MCF 10A (cell line): Measurements from ENCODE around the gene C21orf58. TPM values are rescaled to one million over a fixed set of nuclear protein-coding genes. Genes with fewer than 3 reads are reported as not detected.

Experiments used
- BruUV-seq: library from RNA; stranded (reverse); fragments of 400-500 nt; replicated peaks from 2 replicates; lab custom pipeline; 2021; lab: Mats Ljungman, UMichigan
- CTCF ChIA-PET: fragments of 300-600 bp; sonication (Branson Sonifier 250); formaldehyde crosslinking; extraction: SDS; loops from one replicate; lab custom pipeline; 2021; ENCODE audit warnings: antibody characterized with exemption, inconsistent platforms; lab: Yijun Ruan, JAX
- POLR2A ChIA-PET: fragments of 300-600, 350-650 bp; sonication (Branson Sonifier 250); formaldehyde crosslinking; extraction: SDS; loops from one replicate; lab custom pipeline; 2020; ENCODE audit warnings: antibody characterized with exemption, inconsistent platforms; lab: Yijun Ruan, JAX
- DNase-seq: peaks from one replicate; pipeline ENCODE4 v3.0.0-alpha.2; 2018; ENCODE audit not compliant: unreplicated experiment
- H3K27ac Mint-ChIP-seq: one replicate; pipeline ENCODE4 v1.8.0; 2022; ENCODE audit warnings: mild to moderate bottlenecking, low read depth, mixed read lengths; ENCODE audit not compliant: unreplicated experiment
- H3K27me3 Mint-ChIP-seq: one replicate; pipeline ENCODE4 v1.8.0; 2022; ENCODE audit warnings: mixed read lengths; ENCODE audit not compliant: insufficient read depth, unreplicated experiment
- H3K36me3 Mint-ChIP-seq: one replicate; pipeline ENCODE4 v1.8.0; 2022; ENCODE audit warnings: mild to moderate bottlenecking, moderate library complexity, mixed read lengths; ENCODE audit not compliant: insufficient read depth, unreplicated experiment
- H3K4me1 Mint-ChIP-seq: one replicate; pipeline ENCODE4 v1.8.0; 2022; ENCODE audit warnings: mixed read lengths; ENCODE audit not compliant: insufficient read depth, unreplicated experiment
- H3K4me3 Mint-ChIP-seq: one replicate; pipeline ENCODE4 v1.8.0; 2022; ENCODE audit warnings: mild to moderate bottlenecking, moderate library complexity, mixed read lengths; ENCODE audit not compliant: unreplicated experiment
- H3K9me3 Mint-ChIP-seq: one replicate; pipeline ENCODE4 v1.8.0; 2022; ENCODE audit warnings: mixed read lengths; ENCODE audit not compliant: unreplicated experiment
- intact Hi-C: fragments of 100-400 bp; cut with micrococcal nuclease; formaldehyde crosslinking; loops from 2 replicates; pipeline ENCODE4 v1.14.1; 2022
- total RNA-seq: library from RNA; stranded (reverse); gene quantifications from 2 replicates; pipeline ENCODE4 v1.2.3, GENCODE V29; 2022
- TF ChIP-seq, protein P1 (sequence below): fragments of 200-600 bp; IDR thresholded peaks from one replicate; pipeline ENCODE4 v1.8.0; 2022; ENCODE audit warnings: antibody characterized with exemption, mild to moderate bottlenecking; ENCODE audit not compliant: unreplicated experiment

The C21orf58 gene
- total RNA-seq, 1 experiment from 2014 or later = 7.8 TPM

DNA sequence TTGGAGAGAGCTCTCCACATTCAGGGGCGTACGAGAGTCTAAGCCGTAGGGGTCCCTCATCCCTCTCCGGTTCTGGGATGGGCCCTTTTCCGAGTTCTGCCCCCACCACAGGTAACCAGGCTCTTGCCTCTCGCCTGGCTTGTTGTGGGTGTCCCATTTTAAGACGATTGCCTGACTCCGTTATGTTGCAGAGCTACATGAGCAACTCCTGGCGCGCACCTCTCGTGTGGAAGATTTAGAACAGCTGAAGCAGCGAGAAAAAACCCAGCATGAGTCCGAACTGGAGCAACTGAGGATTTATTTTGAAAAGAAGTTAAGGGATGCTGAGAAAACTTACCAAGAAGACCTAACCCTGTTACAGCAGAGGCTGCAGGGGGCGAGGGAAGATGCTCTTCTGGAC is 29.2 kb upstream of the C21orf58 start:
- DNase-seq = no peak
- intact Hi-C loops = no loop called here
- ChIA-PET POLR2A (no interaction called here), CTCF (interaction anchor here (0.7 kb wide), 1 partner anchor 22 kb away, joined by 3 read pairs; no protein-coding TSS in a partner anchor)
- H3K4me1 Mint-ChIP-seq = no peaks in the 10 kb centered on the region
- TF ChIP-seq, protein P1, sequence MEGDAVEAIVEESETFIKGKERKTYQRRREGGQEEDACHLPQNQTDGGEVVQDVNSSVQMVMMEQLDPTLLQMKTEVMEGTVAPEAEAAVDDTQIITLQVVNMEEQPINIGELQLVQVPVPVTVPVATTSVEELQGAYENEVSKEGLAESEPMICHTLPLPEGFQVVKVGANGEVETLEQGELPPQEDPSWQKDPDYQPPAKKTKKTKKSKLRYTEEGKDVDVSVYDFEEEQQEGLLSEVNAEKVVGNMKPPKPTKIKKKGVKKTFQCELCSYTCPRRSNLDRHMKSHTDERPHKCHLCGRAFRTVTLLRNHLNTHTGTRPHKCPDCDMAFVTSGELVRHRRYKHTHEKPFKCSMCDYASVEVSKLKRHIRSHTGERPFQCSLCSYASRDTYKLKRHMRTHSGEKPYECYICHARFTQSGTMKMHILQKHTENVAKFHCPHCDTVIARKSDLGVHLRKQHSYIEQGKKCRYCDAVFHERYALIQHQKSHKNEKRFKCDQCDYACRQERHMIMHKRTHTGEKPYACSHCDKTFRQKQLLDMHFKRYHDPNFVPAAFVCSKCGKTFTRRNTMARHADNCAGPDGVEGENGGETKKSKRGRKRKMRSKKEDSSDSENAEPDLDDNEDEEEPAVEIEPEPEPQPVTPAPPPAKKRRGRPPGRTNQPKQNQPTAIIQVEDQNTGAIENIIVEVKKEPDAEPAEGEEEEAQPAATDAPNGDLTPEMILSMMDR = no peak
- H3K27me3 Mint-ChIP-seq = no peaks in the 10 kb centered on the region
- H3K36me3 Mint-ChIP-seq = peaks cover 76% of the 10 kb centered on the region
- no TSS peak for BruUV-seq
- H3K9me3 Mint-ChIP-seq = no peaks in the 10 kb centered on the region
- H3K4me3 Mint-ChIP-seq = no peak overlapping the region
- no peak overlapping the region for H3K27ac Mint-ChIP-seq

DNA sequence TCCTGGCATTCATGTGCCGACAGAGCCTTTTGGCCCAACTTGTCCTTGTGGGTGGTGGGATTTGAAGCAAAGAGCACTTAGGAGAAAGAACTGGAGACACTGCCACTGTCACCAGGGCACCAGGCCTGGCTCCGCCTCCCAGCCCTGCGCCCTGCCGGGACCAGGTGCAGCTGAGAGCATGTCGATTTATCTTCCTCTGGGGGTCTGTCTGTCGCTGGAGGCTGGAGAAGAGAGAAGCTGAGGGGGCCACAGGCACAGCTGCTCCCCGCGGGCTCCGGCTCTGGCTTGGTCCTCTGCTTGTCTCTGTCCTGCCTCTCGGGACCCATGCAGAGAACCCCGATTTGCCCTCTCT is 28.5 kb upstream of the C21orf58 start:
- ChIA-PET CTCF (no interaction called here), POLR2A (no interaction called here)
- no peak for DNase-seq
- Mint-ChIP-seq H3K9me3 (no peaks in the 10 kb centered on the region), H3K27ac (no peak overlapping the region), H3K4me1 (no peaks in the 10 kb centered on the region), H3K27me3 (no peaks in the 10 kb centered on the region), H3K4me3 (no peak overlapping the region), H3K36me3 (peaks cover 68% of the 10 kb centered on the region)
- BruUV-seq = no TSS peak
- intact Hi-C loops = no loop called here
- TF ChIP-seq, protein P1 = no peak

DNA sequence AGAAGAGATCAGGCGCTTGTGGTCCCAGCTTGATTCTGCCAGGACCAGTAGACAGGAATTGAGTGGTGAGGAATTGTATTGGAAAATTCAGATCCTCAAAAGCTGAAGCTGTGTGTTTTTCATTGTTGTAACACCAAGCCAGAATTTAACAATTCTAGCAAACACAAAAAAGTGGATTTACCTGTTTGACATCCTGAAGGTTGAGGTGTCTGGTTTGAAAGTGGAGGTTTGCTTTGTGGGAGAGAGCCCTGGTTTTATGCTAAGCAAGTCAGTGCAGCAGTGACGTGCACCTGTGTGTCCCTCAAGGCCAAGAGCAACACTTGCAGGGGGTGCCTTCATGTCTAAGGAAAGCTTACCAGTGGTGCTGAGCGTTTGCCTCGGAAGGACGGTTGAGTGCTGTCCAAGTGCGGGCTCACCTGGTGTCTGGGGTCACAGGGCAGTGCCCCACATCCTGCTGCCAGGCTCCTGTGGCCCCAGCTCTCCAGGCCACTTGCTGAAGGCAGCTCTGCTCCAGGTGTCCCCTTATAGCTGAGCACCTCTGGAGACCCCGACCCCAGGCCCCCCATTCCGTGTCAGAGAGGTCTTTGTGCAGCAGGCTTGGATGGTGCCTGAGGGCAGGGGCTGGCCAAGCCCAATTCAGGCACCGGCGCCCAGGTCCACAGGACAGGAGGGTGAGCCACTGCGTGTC is 27.9 kb upstream of the C21orf58 start:
- TF ChIP-seq, protein P1 = no peak
- no peaks in the 10 kb centered on the region for H3K9me3 Mint-ChIP-seq
- intact Hi-C loops = no loop called here
- no peak overlapping the region for H3K27ac Mint-ChIP-seq
- ChIA-PET POLR2A (interaction anchor here (0.6 kb wide), 1 partner anchor 124 kb away, joined by 3 read pairs; no protein-coding TSS in a partner anchor), CTCF (interaction anchor here (0.6 kb wide), 1 partner anchor 20 kb away, joined by 3 read pairs; no protein-coding TSS in a partner anchor)
- H3K4me3 Mint-ChIP-seq = no peak overlapping the region
- no peak for DNase-seq
- no peaks in the 10 kb centered on the region for H3K4me1 Mint-ChIP-seq
- no peaks in the 10 kb centered on the region for H3K27me3 Mint-ChIP-seq
- no TSS peak for BruUV-seq
- H3K36me3 Mint-ChIP-seq = peaks cover 68% of the 10 kb centered on the region

DNA sequence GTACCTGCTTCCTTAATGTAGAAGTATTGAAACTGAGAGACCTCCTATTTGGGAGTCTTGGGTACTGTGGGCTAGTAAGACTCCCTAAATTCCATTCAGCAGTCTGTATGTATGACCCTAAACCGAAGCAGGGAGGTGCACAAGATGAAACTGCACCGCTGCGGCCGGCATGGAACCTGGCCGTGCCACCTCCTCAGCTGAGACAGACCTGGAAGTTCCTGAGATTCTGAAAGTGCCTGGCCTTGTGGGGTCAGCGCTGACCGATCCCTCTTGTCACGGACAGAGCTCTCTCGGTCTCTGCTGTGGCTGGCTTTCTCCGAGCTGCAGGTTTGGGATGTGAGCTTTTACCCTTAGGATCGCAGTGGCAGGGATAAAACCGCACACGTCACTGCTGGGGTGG is 27.3 kb upstream of the C21orf58 start:
- DNase-seq = no peak
- Mint-ChIP-seq H3K9me3 (no peaks in the 10 kb centered on the region), H3K27me3 (no peaks in the 10 kb centered on the region), H3K4me3 (no peak overlapping the region), H3K4me1 (no peaks in the 10 kb centered on the region), H3K27ac (no peak overlapping the region), H3K36me3 (peaks cover 71% of the 10 kb centered on the region)
- TF ChIP-seq, protein P1 = no peak
- no TSS peak for BruUV-seq
- POLR2A ChIA-PET = interaction anchor here (0.6 kb wide), 1 partner anchor 124 kb away, joined by 3 read pairs; no protein-coding TSS in a partner anchor
- intact Hi-C loops = no loop called here
- CTCF ChIA-PET = interaction anchor here (0.6 kb wide), 1 partner anchor 19 kb away, joined by 3 read pairs; no protein-coding TSS in a partner anchor
